Naive thymus-derived CD8-positive, alpha-beta T cell (primary cell): ENCODE measurements around the gene AP2A2. TPM values are rescaled to one million over a fixed set of nuclear protein-coding genes. Genes with fewer than 3 reads are reported as not detected.

Source experiments
- ATAC-seq, 2 donors: fragments of 150-1000 bp; cut with Tn5 transposase in 1 of 2; sonication (Bioruptor Pico), chemical (Tn5 transposase) in 1 of 2; 1 replicate in 1 of 2; 2 replicates in 1 of 2; pipeline ENCODE4 v1.10.0; 2021; ENCODE audit warnings: mild to moderate bottlenecking in 2 of 2, moderate library complexity in 2 of 2
- POLR2A ChIA-PET: fragments of 350-600 bp; sonication (Branson Sonifier 250); formaldehyde crosslinking; loops from one replicate; lab custom pipeline; 2021; ENCODE audit warnings: antibody characterized with exemption; lab: Charles Lee
- DNase-seq, 10 donors: peaks; one replicate each; pipeline versions ENCODE4 v3.0.0 to v3.0.0-alpha.2; 2020 to 2022
- H3K27ac Mint-ChIP-seq, 10 donors: one replicate each; pipeline ENCODE4 v1.8.0; 2020 to 2022; ENCODE audit warnings: mild to moderate bottlenecking in 10 of 10, mixed read lengths in 10 of 10, moderate library complexity in 4 of 10, inconsistent platforms in 1 of 10
- H3K27me3 Mint-ChIP-seq, 5 donors: one replicate each; pipeline ENCODE4 v1.8.0; 2021 to 2022; ENCODE audit warnings: mixed read lengths in 5 of 5
- H3K36me3 Mint-ChIP-seq, 3 donors: one replicate each; pipeline ENCODE4 v1.8.0; 2020 to 2022; ENCODE audit warnings: mixed read lengths in 3 of 3, mild to moderate bottlenecking in 2 of 3, inconsistent platforms in 1 of 3
- H3K4me1 Mint-ChIP-seq, 4 donors: one replicate each; pipeline ENCODE4 v1.8.0; 2021 to 2022; ENCODE audit warnings: mixed read lengths in 4 of 4
- H3K4me3 Mint-ChIP-seq, 10 donors: one replicate each; pipeline ENCODE4 v1.8.0; 2020 to 2022; ENCODE audit warnings: mild to moderate bottlenecking in 10 of 10, mixed read lengths in 10 of 10, moderate library complexity in 6 of 10, inconsistent platforms in 1 of 10
- H3K9me3 Mint-ChIP-seq, 9 donors: one replicate each; pipeline ENCODE4 v1.8.0; 2020 to 2022; ENCODE audit warnings: mixed read lengths in 9 of 9, mild to moderate bottlenecking in 3 of 9, inconsistent platforms in 1 of 9, moderate library complexity in 1 of 9
- polyA plus RNA-seq, 3 donors: library from polyadenylated mRNA; unstranded; fragments of 300-500 nt; fragmentation: Illumina TruSeq; gene quantifications; one replicate each; pipeline ENCODE4 v1.2.3, GENCODE V29; 2021
- total RNA-seq, 8 experiments: library from RNA in 2 of 8; stranded (reverse) in 2 of 8; gene quantifications; one replicate each; pipeline ENCODE4 v1.2.3 and lab custom pipeline; 2021 to 2026

AP2A2 gene
- total and polyA plus RNA-seq, 5 experiments from 2014 or later = 8.2 to 80.8 (median 13.9) TPM

GRCh38 chr11:901452-902061 is 24.1 kb upstream of the AP2A2 start:
- Mint-ChIP-seq H3K9me3 (no peaks in the 10 kb centered on the region), H3K4me3 (no peak overlapping the region), H3K36me3 (peaks cover 6 to 49% (median 18%) of the 10 kb centered on the region in 3 donors), H3K27ac (no peak overlapping the region), H3K27me3 (no peaks in the 10 kb centered on the region), H3K4me1 (peaks cover 0 to 6% (median 2%) of the 10 kb centered on the region in 4 donors)
- no peak for ATAC-seq
- POLR2A ChIA-PET = interaction anchor here (0.6 kb wide), 1 partner anchor 91 kb away, joined by 3 read pairs; no protein-coding TSS in a partner anchor
- DNase-seq = no peak

GRCh38 chr11:904380-904779 is 21.3 kb upstream of the AP2A2 start:
- Mint-ChIP-seq H3K36me3 (peaks cover 6 to 48% (median 18%) of the 10 kb centered on the region in 3 donors), H3K27me3 (no peaks in the 10 kb centered on the region), H3K4me1 (peaks cover 10 to 15% (median 14%) of the 10 kb centered on the region in 4 donors), H3K27ac (no peak overlapping the region), H3K9me3 (no peaks in the 10 kb centered on the region), H3K4me3 (no peak overlapping the region)
- no peak for ATAC-seq
- DNase-seq = no peak
- POLR2A ChIA-PET = no interaction called here

GRCh38 chr11:905952-906351 is 19.7 kb upstream of the AP2A2 start:
- POLR2A ChIA-PET = no interaction called here
- ATAC-seq = no peak
- H3K4me3 Mint-ChIP-seq = no peak overlapping the region
- H3K27me3 Mint-ChIP-seq = no peaks in the 10 kb centered on the region
- H3K9me3 Mint-ChIP-seq = no peaks in the 10 kb centered on the region
- H3K36me3 Mint-ChIP-seq = peaks cover 6 to 42% (median 18%) of the 10 kb centered on the region in 3 donors
- no peak for DNase-seq
- H3K4me1 Mint-ChIP-seq = peaks cover 14 to 24% (median 15%) of the 10 kb centered on the region in 4 donors
- no peak overlapping the region for H3K27ac Mint-ChIP-seq

- Mint-ChIP-seq H3K27me3 (no peaks in the 10 kb centered on the region), H3K9me3 (no peaks in the 10 kb centered on the region), H3K4me1 (peaks cover 16 to 32% (median 20%) of the 10 kb centered on the region in 4 donors), H3K36me3 (peaks cover 0 to 25% (median 7%) of the 10 kb centered on the region in 3 donors), H3K4me3 (peak overlapping the region in 4 of 10 donors; percentile 6 to 77 (median 32)), H3K27ac (peak overlapping the region in 1 of 10 donors; percentile 22)
- no peak for DNase-seq
- no peak for ATAC-seq
- POLR2A ChIA-PET = no interaction called here
These were observed 18.0 kb upstream of the AP2A2 start for GRCh38 chr11:907668-908067.

- Mint-ChIP-seq H3K9me3 (no peaks in the 10 kb centered on the region), H3K27ac (peak overlapping the region in 3 of 10 donors; percentile 41 to 65 (median 44)), H3K4me1 (peaks cover 16 to 31% (median 20%) of the 10 kb centered on the region in 4 donors), H3K4me3 (peak overlapping the region in 7 of 10 donors; percentile 6 to 77 (median 28)), H3K27me3 (no peaks in the 10 kb centered on the region), H3K36me3 (peaks cover 0 to 19% (median 4%) of the 10 kb centered on the region in 3 donors)
- no peak for ATAC-seq
- no peak for DNase-seq
- POLR2A ChIA-PET = interaction anchor here (0.5 kb wide), 1 partner anchor 19 kb away, joined by 4 read pairs; no protein-coding TSS in a partner anchor
These were observed 17.4 kb upstream of the AP2A2 start for GRCh38 chr11:908273-908672.

GRCh38 chr11:909406-909805 is 16.3 kb upstream of the AP2A2 start:
- Mint-ChIP-seq H3K4me3 (peak overlapping the region; percentile 84 to 97 (median 92)), H3K27me3 (no peaks in the 10 kb centered on the region), H3K4me1 (peaks cover 16 to 31% (median 20%) of the 10 kb centered on the region in 4 donors), H3K9me3 (no peaks in the 10 kb centered on the region), H3K36me3 (peaks cover 0 to 10% (median 0%) of the 10 kb centered on the region in 3 donors), H3K27ac (peak overlapping the region in 5 of 10 donors; percentile 10 to 75 (median 19))
- ATAC-seq = no peak
- DNase-seq = no peak
- POLR2A ChIA-PET = interaction anchor here (1.4 to 2.5 kb wide), 3 partner anchors 18 to 90 kb away, joined by 6 to 11 read pairs (median 9); partner anchors contain the start of genes PNPLA2, POLR2L and TSPAN4

- peak in 2 of 10 donors; percentile 25 to 43 for DNase-seq
- no peak for ATAC-seq
- H3K4me1 Mint-ChIP-seq = peaks cover 14 to 31% (median 20%) of the 10 kb centered on the region in 4 donors
- H3K27ac Mint-ChIP-seq = peak overlapping the region in 7 of 10 donors; percentile 49 to 87 (median 70)
- H3K4me3 Mint-ChIP-seq = peak overlapping the region; percentile 84 to 97 (median 92)
- no peaks in the 10 kb centered on the region for H3K27me3 Mint-ChIP-seq
- H3K36me3 Mint-ChIP-seq = peaks cover 0 to 8% (median 0%) of the 10 kb centered on the region in 3 donors
- POLR2A ChIA-PET = interaction anchor here (0.6 to 2.5 kb wide), 7 partner anchors 9 to 91 kb away, joined by 3 to 13 read pairs (median 6); partner anchors contain the start of genes AP2A2, PNPLA2, POLR2L and TSPAN4
- H3K9me3 Mint-ChIP-seq = no peaks in the 10 kb centered on the region
These were observed 15.6 kb upstream of the AP2A2 start for GRCh38 chr11:910044-910588.

- peak; percentile 51 to 84 (median 74) for DNase-seq
- Mint-ChIP-seq H3K27me3 (no peaks in the 10 kb centered on the region), H3K36me3 (peaks cover 0 to 7% (median 0%) of the 10 kb centered on the region in 3 donors), H3K4me1 (peaks cover 14 to 30% (median 20%) of the 10 kb centered on the region in 4 donors), H3K4me3 (peak within 1 kb of the TSS; percentile 86 to 97 (median 92)), H3K27ac (peak within 1 kb of the TSS; percentile 75 to 90 (median 87)), H3K9me3 (no peaks in the 10 kb centered on the region)
- peak; percentile 94 for ATAC-seq
- POLR2A ChIA-PET = interaction anchor here (0.6 to 2.5 kb wide), 6 partner anchors 9 to 91 kb away, joined by 3 to 13 read pairs (median 8); partner anchors contain the start of genes AP2A2, PNPLA2, POLR2L and TSPAN4
These were observed 15.1 kb upstream of the AP2A2 start, which contains the start of gene CHID1 for GRCh38 chr11:910589-911030. CHID1 (minus strand) TSS chr11:910810; CDS start chr11:904816, 5,994 bp downstream.

GRCh38 chr11:911031-911889 is 14.4 kb upstream of the AP2A2 start:
- Mint-ChIP-seq H3K4me1 (peaks cover 14 to 29% (median 20%) of the 10 kb centered on the region in 4 donors), H3K36me3 (peaks cover 0 to 4% (median 0%) of the 10 kb centered on the region in 3 donors), H3K27ac (peak overlapping the region; percentile 75 to 90 (median 86)), H3K9me3 (no peaks in the 10 kb centered on the region), H3K4me3 (peak overlapping the region; percentile 86 to 95 (median 90)), H3K27me3 (no peaks in the 10 kb centered on the region)
- DNase-seq = peak in 4 of 10 donors; percentile 13 to 31 (median 30)
- ATAC-seq = peak; percentile 41
- POLR2A ChIA-PET = interaction anchor here (0.6 to 2.5 kb wide), 7 partner anchors 8 to 92 kb away, joined by 3 to 13 read pairs (median 6); partner anchors contain the start of genes AP2A2, PNPLA2, POLR2L and TSPAN4

- no peaks in the 10 kb centered on the region for H3K9me3 Mint-ChIP-seq
- no peaks in the 10 kb centered on the region for H3K27me3 Mint-ChIP-seq
- H3K27ac Mint-ChIP-seq = peak overlapping the region; percentile 75 to 90 (median 86)
- POLR2A ChIA-PET = interaction anchor here (1.2 to 2.5 kb wide), 3 partner anchors 13 to 69 kb away, joined by 5 to 13 read pairs (median 9); partner anchors contain the start of genes AP2A2, POLR2L and TSPAN4
- peak overlapping the region; percentile 86 to 95 (median 90) for H3K4me3 Mint-ChIP-seq
- H3K36me3 Mint-ChIP-seq = no peaks in the 10 kb centered on the region
- peaks cover 14 to 29% (median 20%) of the 10 kb centered on the region in 4 donors for H3K4me1 Mint-ChIP-seq
- ATAC-seq = no peak
- no peak for DNase-seq
These were observed 13.8 kb upstream of the AP2A2 start for GRCh38 chr11:911890-912219.

- H3K4me3 Mint-ChIP-seq = peak overlapping the region in 8 of 10 donors; percentile 86 to 94 (median 90)
- no peak for ATAC-seq
- H3K27ac Mint-ChIP-seq = peak overlapping the region in 1 of 10 donors; percentile 89
- no peaks in the 10 kb centered on the region for H3K27me3 Mint-ChIP-seq
- no peaks in the 10 kb centered on the region for H3K9me3 Mint-ChIP-seq
- POLR2A ChIA-PET = interaction anchor here (1.2 to 2.5 kb wide), 3 partner anchors 12 to 69 kb away, joined by 5 to 13 read pairs (median 9); partner anchors contain the start of genes AP2A2, POLR2L and TSPAN4
- H3K4me1 Mint-ChIP-seq = peaks cover 14 to 29% (median 20%) of the 10 kb centered on the region in 4 donors
- no peak for DNase-seq
- H3K36me3 Mint-ChIP-seq = no peaks in the 10 kb centered on the region
These were observed 13.4 kb upstream of the AP2A2 start for GRCh38 chr11:912266-912665.
